Fibroblast of lung (primary cell): Measurements from ENCODE around the gene SUSD5. TPM values are rescaled to one million over a fixed set of nuclear protein-coding genes. Genes with fewer than 3 reads are reported as not detected.
A peak's percentile ranks its signal among the peaks of the same experiment; 100 is the strongest.

Experiments
- DNase-seq, 2 donors: peaks; one replicate each; pipeline versions ENCODE4 v3.0.0 to v3.0.0-alpha.2; 2010; ENCODE audit warnings: low read depth in 2 of 2
- H2AFZ ChIP-seq: 2 replicates; pipeline ENCODE4 v1.5.1; 2012; ENCODE audit warnings: low read length, control low read depth, inconsistent platforms
- H3K27ac ChIP-seq: 2 replicates; pipeline ENCODE4 v1.5.1; 2011; ENCODE audit warnings: low read length, control low read depth; ENCODE audit not compliant: insufficient read depth
- H3K27me3 ChIP-seq: 2 replicates; pipeline ENCODE4 v1.5.1; 2011; ENCODE audit warnings: mild to moderate bottlenecking, low read length; ENCODE audit not compliant: control insufficient read depth, insufficient read depth
- H3K36me3 ChIP-seq: 2 replicates; pipeline ENCODE4 v1.5.1; 2011; ENCODE audit warnings: low read length; ENCODE audit not compliant: control insufficient read depth, insufficient read depth
- H3K4me1 ChIP-seq: 2 replicates; pipeline ENCODE4 v1.5.1; 2011; ENCODE audit warnings: low read length; ENCODE audit not compliant: control insufficient read depth, insufficient read depth; ENCODE audit errors: extremely low read depth
- H3K4me2 ChIP-seq: 2 replicates; pipeline ENCODE4 v1.5.1; 2011; ENCODE audit warnings: low read length, control low read depth; ENCODE audit not compliant: insufficient read depth; ENCODE audit errors: extremely low read depth
- H3K4me3 ChIP-seq, 4 experiments: fragments of 200-600 bp in 1 of 4; sonication (generic) in 1 of 4; replicated peaks in 1 of 4; 2 replicates each; pipeline ENCODE4 v1.5.1; 2011 to 2016; ENCODE audit warnings: low read length in 4 of 4, low read depth in 3 of 4, mild to moderate bottlenecking in 3 of 4, control low read depth in 2 of 4, inconsistent platforms in 1 of 4, mixed read lengths in 1 of 4; ENCODE audit not compliant: insufficient read depth in 1 of 4; ENCODE audit errors: control extremely low read depth in 1 of 4
- H3K79me2 ChIP-seq: 2 replicates; pipeline ENCODE4 v1.5.1; 2012; ENCODE audit warnings: mild to moderate bottlenecking, low read length, inconsistent platforms; ENCODE audit not compliant: control insufficient read depth, insufficient read depth
- H3K9ac ChIP-seq: 2 replicates; pipeline ENCODE4 v1.5.1; 2011; ENCODE audit warnings: mild to moderate bottlenecking, low read length, control low read depth; ENCODE audit not compliant: insufficient read depth
- H3K9me3 ChIP-seq: 2 replicates; pipeline ENCODE4 v1.5.1; 2012; ENCODE audit warnings: low read depth, low read length; ENCODE audit not compliant: control insufficient read depth, insufficient read depth
- H4K20me1 ChIP-seq: 2 replicates; pipeline ENCODE4 v1.5.1; 2011; ENCODE audit warnings: low read length; ENCODE audit not compliant: control insufficient read depth, insufficient read depth; ENCODE audit errors: extremely low read depth
- EZH2 ChIP-seq: IDR thresholded peaks from 2 replicates; pipeline ENCODE4 v1.5.1; 2012; ENCODE audit warnings: low read length, control low read depth, mild to moderate bottlenecking; ENCODE audit errors: missing control alignments
- polyA plus RNA-seq, 2 donors: library from polyadenylated mRNA; depleted of rRNA in 1 of 2; stranded (reverse) in 1 of 2; unstranded in 1 of 2; fragments of >200 nt; gene quantifications; 2 replicates each; pipeline ENCODE4 v1.2.1, GENCODE V29; 2011 to 2012; ENCODE audit warnings: missing spikeins in 1 of 2
- total RNA-seq: library from RNA; depleted of rRNA; stranded (reverse); fragments of >200 nt; gene quantifications from 2 replicates; pipeline ENCODE4 v1.2.1, GENCODE V29; 2014
- TF ChIP-seq, protein P1 (sequence below), 2 donors: IDR thresholded peaks in 1 of 2; conservative IDR thresholded peaks in 1 of 2; 1 replicate in 1 of 2; 2 replicates in 1 of 2; pipeline ENCODE4 v1.5.1; 2011 to 2012; ENCODE audit warnings: low read length in 2 of 2, control low read depth in 1 of 2, inconsistent platforms in 1 of 2, low read depth in 1 of 2, mild to moderate bottlenecking in 1 of 2

Gene SUSD5
- total and polyA plus RNA-seq, 2 donors (not counting 1 experiment from before 2014, with no cell fraction given): 0.75 to 2.3 TPM

DNA sequence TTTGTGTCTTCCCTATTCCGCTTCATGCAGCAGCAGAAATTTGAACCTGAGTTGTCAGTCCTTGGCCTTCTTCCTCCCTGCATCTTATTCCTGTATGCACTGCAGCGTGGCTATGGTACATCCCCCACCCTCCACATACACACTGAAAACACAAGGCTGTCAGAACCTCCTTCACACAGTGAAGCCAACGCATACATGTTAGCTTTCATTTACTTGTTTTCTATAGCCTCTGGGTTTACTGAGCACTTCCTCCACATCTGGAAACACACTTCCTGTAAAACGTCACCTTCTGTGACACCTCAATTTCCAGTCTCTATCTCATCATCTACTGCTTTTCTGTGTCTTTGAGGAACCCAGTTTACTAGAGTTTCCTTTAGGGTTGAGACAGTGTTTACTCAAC lies 47.0 kb downstream of the SUSD5 start:
- Histone ChIP-seq H3K27ac (no peak overlapping the region), H3K4me1 (no peaks in the 10 kb centered on the region), H3K27me3 (no peaks in the 10 kb centered on the region), H2AFZ (no peak overlapping the region), H3K36me3 (no peaks in the 10 kb centered on the region), H4K20me1 (no peaks in the 10 kb centered on the region), H3K4me3 (no peak overlapping the region), H3K4me2 (no peak overlapping the region), H3K9ac (no peak overlapping the region), H3K79me2 (no peaks in the 10 kb centered on the region), H3K9me3 (no peaks in the 10 kb centered on the region)
- no peak for DNase-seq
- no peak for TF ChIP-seq EZH2
- TF ChIP-seq, protein P1, sequence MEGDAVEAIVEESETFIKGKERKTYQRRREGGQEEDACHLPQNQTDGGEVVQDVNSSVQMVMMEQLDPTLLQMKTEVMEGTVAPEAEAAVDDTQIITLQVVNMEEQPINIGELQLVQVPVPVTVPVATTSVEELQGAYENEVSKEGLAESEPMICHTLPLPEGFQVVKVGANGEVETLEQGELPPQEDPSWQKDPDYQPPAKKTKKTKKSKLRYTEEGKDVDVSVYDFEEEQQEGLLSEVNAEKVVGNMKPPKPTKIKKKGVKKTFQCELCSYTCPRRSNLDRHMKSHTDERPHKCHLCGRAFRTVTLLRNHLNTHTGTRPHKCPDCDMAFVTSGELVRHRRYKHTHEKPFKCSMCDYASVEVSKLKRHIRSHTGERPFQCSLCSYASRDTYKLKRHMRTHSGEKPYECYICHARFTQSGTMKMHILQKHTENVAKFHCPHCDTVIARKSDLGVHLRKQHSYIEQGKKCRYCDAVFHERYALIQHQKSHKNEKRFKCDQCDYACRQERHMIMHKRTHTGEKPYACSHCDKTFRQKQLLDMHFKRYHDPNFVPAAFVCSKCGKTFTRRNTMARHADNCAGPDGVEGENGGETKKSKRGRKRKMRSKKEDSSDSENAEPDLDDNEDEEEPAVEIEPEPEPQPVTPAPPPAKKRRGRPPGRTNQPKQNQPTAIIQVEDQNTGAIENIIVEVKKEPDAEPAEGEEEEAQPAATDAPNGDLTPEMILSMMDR (conservative IDR thresholded peaks at IDR 0.05 in 1 of 2, IDR thresholded peaks at IDR 0.05 in 1 of 2; ENCODE audit: low read depth in 1 of 2, low read length in 2 of 2): no peak

DNA sequence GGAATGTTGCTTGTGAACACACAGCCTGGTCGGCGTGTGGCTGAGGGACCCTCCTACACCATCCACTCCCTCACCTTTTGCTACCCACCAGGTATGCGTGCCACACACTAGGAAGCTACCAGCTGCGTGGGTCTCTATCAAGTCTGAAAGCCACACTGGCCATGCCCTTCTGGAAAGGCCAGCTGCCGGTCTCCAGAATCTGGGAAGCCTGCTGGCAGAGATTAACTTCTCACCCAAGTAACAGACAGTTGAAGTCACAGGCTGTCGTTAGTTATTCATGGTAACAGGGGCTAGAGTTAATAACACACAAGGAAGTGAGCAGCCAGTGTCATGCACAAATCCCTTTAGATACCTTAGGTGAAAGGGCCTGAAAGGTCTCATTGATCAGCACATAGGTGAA lies 48.1 kb downstream of the SUSD5 start:
- DNase-seq: no peak
- Histone ChIP-seq H3K36me3 (no peaks in the 10 kb centered on the region), H3K4me3 (no peak overlapping the region), H3K27me3 (no peaks in the 10 kb centered on the region), H2AFZ (no peak overlapping the region), H3K4me1 (no peaks in the 10 kb centered on the region), H3K9ac (no peak overlapping the region), H3K4me2 (no peak overlapping the region), H3K79me2 (no peaks in the 10 kb centered on the region), H4K20me1 (no peaks in the 10 kb centered on the region), H3K27ac (no peak overlapping the region), H3K9me3 (no peaks in the 10 kb centered on the region)
- TF ChIP-seq EZH2: no peak
- TF ChIP-seq, protein P1 (conservative IDR thresholded peaks at IDR 0.05 in 1 of 2, IDR thresholded peaks at IDR 0.05 in 1 of 2; ENCODE audit: low read depth in 1 of 2, low read length in 2 of 2): no peak

DNA sequence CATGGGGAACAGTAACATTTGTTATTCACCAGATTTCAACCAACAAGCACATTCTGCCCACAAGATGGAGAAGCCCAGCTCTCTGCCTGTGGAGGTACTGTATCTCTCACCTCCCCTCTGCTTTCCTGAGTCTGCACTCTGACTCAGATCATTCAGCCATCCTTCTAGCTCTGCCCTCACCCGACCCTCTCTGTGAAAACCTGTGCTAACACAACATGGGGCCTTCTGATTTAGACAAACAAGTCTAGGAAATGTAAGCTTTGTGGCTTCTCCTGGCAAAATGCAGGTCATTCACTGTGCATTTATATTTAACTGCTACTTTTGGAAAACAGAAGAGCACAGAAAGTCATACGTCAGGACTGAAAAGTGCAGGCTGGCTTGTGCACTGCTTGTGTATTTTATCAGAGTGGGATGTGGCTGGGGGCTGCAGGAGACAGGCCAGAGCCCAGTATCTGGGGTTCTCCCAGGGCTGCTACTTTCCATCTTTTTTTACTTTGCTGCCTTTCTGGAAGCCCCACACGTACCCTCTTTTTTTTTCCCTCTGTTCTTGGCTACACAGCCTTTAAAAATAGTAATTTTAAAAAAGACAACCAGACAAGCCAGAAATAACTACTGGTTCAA lies 50.8 kb downstream of the SUSD5 start:
- Histone ChIP-seq H3K27ac (no peak overlapping the region), H2AFZ (no peak overlapping the region), H3K9ac (no peak overlapping the region), H3K4me3 (no peak overlapping the region), H3K9me3 (no peaks in the 10 kb centered on the region), H3K79me2 (no peaks in the 10 kb centered on the region), H3K36me3 (no peaks in the 10 kb centered on the region), H3K4me2 (no peak overlapping the region), H4K20me1 (no peaks in the 10 kb centered on the region), H3K27me3 (no peaks in the 10 kb centered on the region), H3K4me1 (no peaks in the 10 kb centered on the region)
- DNase-seq: peak; percentile 23 to 36
- no peak for TF ChIP-seq EZH2
- TF ChIP-seq, protein P1 (conservative IDR thresholded peaks at IDR 0.05 in 1 of 2, IDR thresholded peaks at IDR 0.05 in 1 of 2; ENCODE audit: low read depth in 1 of 2, low read length in 2 of 2): no peak
